Cardiac muscle cell (in vitro differentiated cells and primary cell): ENCODE measurements around the gene BANF2. TPM values are rescaled to one million over a fixed set of nuclear protein-coding genes. Genes with fewer than 3 reads are reported as not detected.

Source experiments
- DNase-seq, 2 donors: peaks; one replicate each; pipeline versions ENCODE4 v3.0.0 to v3.0.0-alpha.2; 2010 to 2017; ENCODE audit warnings: low read depth in 1 of 2, low spot score in 1 of 2
- H3K27ac ChIP-seq: fragments of 200-600 bp; sonication (generic); 2 replicates; pipeline ENCODE4 v1.5.1; 2016
- H3K27me3 ChIP-seq: fragments of 200-600 bp; sonication (generic); 2 replicates; pipeline ENCODE4 v1.6.0; 2016; ENCODE audit warnings: control low read depth
- H3K36me3 ChIP-seq: fragments of 200-600 bp; sonication (generic); 2 replicates; pipeline ENCODE4 v1.5.1; 2016; ENCODE audit warnings: control low read depth
- H3K4me1 ChIP-seq: fragments of 200-600 bp; sonication (generic); 2 replicates; pipeline ENCODE4 v1.8.1; 2017; ENCODE audit warnings: low read depth, mild to moderate bottlenecking, mixed run types
- H3K4me3 ChIP-seq: fragments of 200-600 bp; sonication (generic); 2 replicates; pipeline ENCODE4 v1.5.1; 2016; ENCODE audit warnings: mild to moderate bottlenecking
- H3K9me3 ChIP-seq: fragments of 200-600 bp; sonication (generic); 2 replicates; pipeline ENCODE4 v1.5.1; 2017; ENCODE audit warnings: low read depth, mild to moderate bottlenecking, control low read depth
- CTCF ChIP-seq: IDR thresholded peaks from 2 replicates; pipeline ENCODE4 v1.5.1; 2012; ENCODE audit warnings: low read depth, mild to moderate bottlenecking, low read length
- polyA plus RNA-seq: library from polyadenylated mRNA; unstranded; fragments of >200 nt; fragmentation: Nextera tagmentation; extraction: Ambion mirVana; gene quantifications from 2 replicates; pipeline ENCODE4 v1.2.1, GENCODE V29; 2016
- total RNA-seq: library from RNA; depleted of rRNA; stranded (reverse); fragments of >200 nt; gene quantifications from 2 replicates; pipeline ENCODE4 v1.2.3, GENCODE V29; 2016

BANF2 gene
- total and polyA plus RNA-seq, 2 experiments from 2014 or later = not detected

- DNase-seq = no peak
- Histone ChIP-seq H3K4me1 (no peaks in the 10 kb centered on the region), H3K27ac (no peak overlapping the region), H3K4me3 (no peak overlapping the region), H3K27me3 (no peaks in the 10 kb centered on the region), H3K36me3 (no peaks in the 10 kb centered on the region), H3K9me3 (no peaks in the 10 kb centered on the region)
- TF ChIP-seq CTCF = no peak
Measured at GRCh38 chr20:17756529-17756928, 56.8 kb downstream of the BANF2 start.

- no peaks in the 10 kb centered on the region for H3K36me3 ChIP-seq
- no peaks in the 10 kb centered on the region for H3K9me3 ChIP-seq
- H3K27ac ChIP-seq = no peak overlapping the region
- no peak overlapping the region for H3K4me3 ChIP-seq
- H3K27me3 ChIP-seq = no peaks in the 10 kb centered on the region
- no peak for DNase-seq
- H3K4me1 ChIP-seq = no peaks in the 10 kb centered on the region
- TF ChIP-seq CTCF = no peak
Measured at GRCh38 chr20:17757496-17757895, 57.7 kb downstream of the BANF2 start.

- TF ChIP-seq CTCF = no peak
- Histone ChIP-seq H3K9me3 (no peaks in the 10 kb centered on the region), H3K27me3 (no peaks in the 10 kb centered on the region), H3K4me3 (no peak overlapping the region), H3K4me1 (no peaks in the 10 kb centered on the region), H3K27ac (no peak overlapping the region), H3K36me3 (no peaks in the 10 kb centered on the region)
- no peak for DNase-seq
Measured at GRCh38 chr20:17758010-17758409, 58.2 kb downstream of the BANF2 start.

- DNase-seq = no peak
- Histone ChIP-seq H3K4me1 (no peaks in the 10 kb centered on the region), H3K27me3 (no peaks in the 10 kb centered on the region), H3K9me3 (no peaks in the 10 kb centered on the region), H3K4me3 (no peak overlapping the region), H3K27ac (no peak overlapping the region), H3K36me3 (no peaks in the 10 kb centered on the region)
- TF ChIP-seq CTCF = no peak
Measured at GRCh38 chr20:17758512-17758911, 58.7 kb downstream of the BANF2 start.

GRCh38 chr20:17759449-17759848 lies 59.7 kb downstream of the BANF2 start:
- Histone ChIP-seq H3K36me3 (no peaks in the 10 kb centered on the region), H3K4me3 (no peak overlapping the region), H3K4me1 (no peaks in the 10 kb centered on the region), H3K27ac (no peak overlapping the region), H3K9me3 (no peaks in the 10 kb centered on the region), H3K27me3 (no peaks in the 10 kb centered on the region)
- no peak for TF ChIP-seq CTCF
- peak in 1 of 2 donors; percentile 38 for DNase-seq

- H3K4me3 ChIP-seq = no peak overlapping the region
- H3K27me3 ChIP-seq = no peaks in the 10 kb centered on the region
- H3K36me3 ChIP-seq = no peaks in the 10 kb centered on the region
- H3K27ac ChIP-seq = no peak overlapping the region
- H3K9me3 ChIP-seq = no peaks in the 10 kb centered on the region
- no peaks in the 10 kb centered on the region for H3K4me1 ChIP-seq
- no peak for TF ChIP-seq CTCF
- DNase-seq = peak in 1 of 2 donors; percentile 18
Measured at GRCh38 chr20:17761604-17762003, 61.8 kb downstream of the BANF2 start.
